Caco-2 (cell line): Measurements from ENCODE around the gene LARP4B. TPM values are rescaled to one million over a fixed set of nuclear protein-coding genes. Genes with fewer than 3 reads are reported as not detected.
A peak's percentile ranks its signal among the peaks of the same experiment; 100 is the strongest.

ENCODE experiments used
- BruUV-seq: library from RNA; stranded (reverse); fragments of 400-500 nt; replicated peaks from 2 replicates; lab custom pipeline; 2021; lab: Mats Ljungman, UMichigan
- CTCF ChIA-PET: fragments of 300-600 bp; sonication (Branson Sonifier 250); formaldehyde crosslinking; loops from one replicate; lab custom pipeline; 2022; ENCODE audit warnings: antibody characterized with exemption; lab: Charles Lee
- POLR2A ChIA-PET: fragments of 300-600 bp; sonication (Branson Sonifier 250); formaldehyde crosslinking; loops from one replicate; lab custom pipeline; 2022; ENCODE audit warnings: antibody characterized with exemption; lab: Charles Lee
- DNase-seq, 2 experiments: peaks; one replicate each; pipeline versions ENCODE4 v3.0.0 to v3.0.0-alpha.2; 2020 to 2022
- H3K27me3 ChIP-seq: replicated peaks from 2 replicates; pipeline ENCODE4 v1.6.0; 2011; ENCODE audit warnings: low read length; ENCODE audit not compliant: control insufficient read depth, insufficient read depth
- H3K36me3 ChIP-seq: 2 replicates; pipeline ENCODE4 v1.5.1; 2011; ENCODE audit warnings: low read length; ENCODE audit not compliant: control insufficient read depth, insufficient read depth
- H3K4me1 ChIP-seq: fragments of 250-450 bp; sonication (Bioruptor Pico); 2 replicates; pipeline ENCODE4 v1.5.1; 2020; ENCODE audit warnings: mild to moderate bottlenecking
- H3K4me3 ChIP-seq: 2 replicates; pipeline ENCODE4 v1.5.1; 2011; ENCODE audit warnings: low read depth, mild to moderate bottlenecking, control low read depth, low read length
- H3K9me3 ChIP-seq: fragments of 250-450 bp; sonication (Bioruptor Pico); 2 replicates; pipeline ENCODE4 v1.5.1; 2020; ENCODE audit warnings: mild to moderate bottlenecking, moderate library complexity
- H3K27ac Mint-ChIP-seq: one replicate; pipeline ENCODE4 v1.8.0; 2022; ENCODE audit warnings: mixed read lengths; ENCODE audit not compliant: unreplicated experiment
- H3K27me3 Mint-ChIP-seq: one replicate; pipeline ENCODE4 v1.8.0; 2022; ENCODE audit warnings: mixed read lengths; ENCODE audit not compliant: insufficient read depth, unreplicated experiment
- H3K36me3 Mint-ChIP-seq: one replicate; pipeline ENCODE4 v1.8.0; 2022; ENCODE audit warnings: mild to moderate bottlenecking, mixed read lengths; ENCODE audit not compliant: insufficient read depth, unreplicated experiment
- H3K4me1 Mint-ChIP-seq: one replicate; pipeline ENCODE4 v1.8.0; 2022; ENCODE audit warnings: low read depth, mixed read lengths; ENCODE audit not compliant: unreplicated experiment
- H3K4me3 Mint-ChIP-seq: one replicate; pipeline ENCODE4 v1.8.0; 2022; ENCODE audit warnings: mild to moderate bottlenecking, moderate library complexity, mixed read lengths; ENCODE audit not compliant: unreplicated experiment
- H3K9me3 Mint-ChIP-seq: one replicate; pipeline ENCODE4 v1.8.0; 2022; ENCODE audit warnings: mixed read lengths; ENCODE audit not compliant: unreplicated experiment
- intact Hi-C: fragments of 100-400 bp; cut with micrococcal nuclease; formaldehyde crosslinking; loops from one replicate; pipeline ENCODE4 v1.10.0; 2022; ENCODE audit not compliant: unreplicated experiment
- total RNA-seq: library from RNA; stranded (reverse); gene quantifications from 2 replicates; pipeline ENCODE4 v1.2.3, GENCODE V29; 2022
- TF ChIP-seq, protein P1 (sequence below), 2 experiments: fragments of 200-600 bp in 1 of 2; IDR thresholded peaks; 1 replicate in 1 of 2; 2 replicates in 1 of 2; pipeline versions ENCODE4 v1.5.1 to v1.8.0; 2011 to 2022; ENCODE audit warnings: antibody characterized with exemption in 1 of 2, control low read depth in 1 of 2, inconsistent platforms in 1 of 2, low read depth in 1 of 2, low read length in 1 of 2, mild to moderate bottlenecking in 1 of 2, moderate library complexity in 1 of 2; ENCODE audit not compliant: insufficient read depth in 1 of 2, severe bottlenecking in 1 of 2, unreplicated experiment in 1 of 2

Gene LARP4B
- total RNA-seq, 1 experiment from 2014 or later, result 235 TPM

DNA sequence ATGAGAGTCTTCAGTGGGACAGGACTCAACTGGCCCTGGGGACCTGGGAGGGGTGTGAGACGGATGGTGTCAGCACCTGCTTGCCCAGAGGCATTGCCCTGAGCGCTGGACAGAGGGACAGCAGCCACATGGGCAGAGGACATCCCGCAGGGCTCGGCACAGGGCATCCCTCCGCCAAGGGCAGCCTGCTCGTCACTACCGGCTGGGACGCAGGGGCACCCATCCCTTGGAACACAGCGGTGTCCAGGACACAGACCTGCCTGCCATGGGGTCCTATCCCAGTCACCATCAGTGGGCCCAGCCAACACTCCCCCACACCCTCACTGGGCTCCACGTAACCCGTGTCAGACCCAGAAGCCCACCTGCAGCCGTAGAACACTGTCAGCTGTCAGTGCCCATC is 109.3 kb downstream of the LARP4B start:
- peaks cover 5% of the 10 kb centered on the region for H3K4me1 Mint-ChIP-seq
- intact Hi-C loops, result no loop called here
- peaks cover 96% of the 10 kb centered on the region for H3K36me3 Mint-ChIP-seq
- BruUV-seq, result no TSS peak
- H3K27ac Mint-ChIP-seq, result peak overlapping the region; percentile 37
- CTCF ChIA-PET, result interaction anchor here (0.8 kb wide), 1 partner anchor 33 kb away, joined by 3 read pairs; no protein-coding TSS in a partner anchor
- Histone ChIP-seq H3K36me3 (peaks cover 29% of the 10 kb centered on the region), H3K9me3 (no peaks in the 10 kb centered on the region), H3K27me3 (no peaks in the 10 kb centered on the region), H3K4me3 (no peak overlapping the region), H3K4me1 (no peaks in the 10 kb centered on the region)
- DNase-seq, result no peak
- no peaks in the 10 kb centered on the region for H3K27me3 Mint-ChIP-seq
- no peak overlapping the region for H3K4me3 Mint-ChIP-seq
- POLR2A ChIA-PET, result no interaction called here
- no peaks in the 10 kb centered on the region for H3K9me3 Mint-ChIP-seq
- TF ChIP-seq, protein P1, sequence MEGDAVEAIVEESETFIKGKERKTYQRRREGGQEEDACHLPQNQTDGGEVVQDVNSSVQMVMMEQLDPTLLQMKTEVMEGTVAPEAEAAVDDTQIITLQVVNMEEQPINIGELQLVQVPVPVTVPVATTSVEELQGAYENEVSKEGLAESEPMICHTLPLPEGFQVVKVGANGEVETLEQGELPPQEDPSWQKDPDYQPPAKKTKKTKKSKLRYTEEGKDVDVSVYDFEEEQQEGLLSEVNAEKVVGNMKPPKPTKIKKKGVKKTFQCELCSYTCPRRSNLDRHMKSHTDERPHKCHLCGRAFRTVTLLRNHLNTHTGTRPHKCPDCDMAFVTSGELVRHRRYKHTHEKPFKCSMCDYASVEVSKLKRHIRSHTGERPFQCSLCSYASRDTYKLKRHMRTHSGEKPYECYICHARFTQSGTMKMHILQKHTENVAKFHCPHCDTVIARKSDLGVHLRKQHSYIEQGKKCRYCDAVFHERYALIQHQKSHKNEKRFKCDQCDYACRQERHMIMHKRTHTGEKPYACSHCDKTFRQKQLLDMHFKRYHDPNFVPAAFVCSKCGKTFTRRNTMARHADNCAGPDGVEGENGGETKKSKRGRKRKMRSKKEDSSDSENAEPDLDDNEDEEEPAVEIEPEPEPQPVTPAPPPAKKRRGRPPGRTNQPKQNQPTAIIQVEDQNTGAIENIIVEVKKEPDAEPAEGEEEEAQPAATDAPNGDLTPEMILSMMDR (IDR thresholded peaks at IDR 0.05; ENCODE audit: insufficient read depth in 1 of 2, low read depth in 1 of 2, low read length in 1 of 2, severe bottlenecking in 1 of 2, unreplicated experiment in 1 of 2), result no peak

DNA sequence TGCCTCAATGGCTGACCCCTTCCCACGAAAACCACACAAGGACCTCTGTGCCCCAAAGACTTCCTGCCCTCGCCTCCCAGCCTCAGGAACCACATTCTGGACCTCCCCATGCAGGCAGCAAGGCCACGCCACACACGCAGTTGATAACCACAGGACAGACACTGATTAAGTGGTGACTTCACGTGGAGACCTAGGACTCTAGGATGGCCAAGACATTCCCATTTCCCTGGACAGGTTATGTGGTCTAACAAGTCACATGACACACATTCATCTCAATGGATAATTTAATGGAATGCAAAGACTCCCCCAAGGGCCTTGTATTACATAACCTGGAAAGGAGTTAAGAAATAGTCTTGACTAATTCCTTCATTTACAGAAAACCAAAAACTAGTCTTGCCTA is 110.2 kb downstream of the LARP4B start:
- intact Hi-C loops, result no loop called here
- Histone ChIP-seq H3K27me3 (no peaks in the 10 kb centered on the region), H3K4me1 (no peaks in the 10 kb centered on the region), H3K9me3 (no peaks in the 10 kb centered on the region), H3K4me3 (no peak overlapping the region), H3K36me3 (peaks cover 30% of the 10 kb centered on the region)
- Mint-ChIP-seq H3K9me3 (no peaks in the 10 kb centered on the region), H3K27me3 (no peaks in the 10 kb centered on the region), H3K4me3 (no peak overlapping the region), H3K36me3 (peaks cover 96% of the 10 kb centered on the region), H3K27ac (peak overlapping the region; percentile 37), H3K4me1 (peaks cover 5% of the 10 kb centered on the region)
- no TSS peak for BruUV-seq
- DNase-seq, result no peak
- ChIA-PET POLR2A (no interaction called here), CTCF (no interaction called here)
- TF ChIP-seq, protein P1 (IDR thresholded peaks at IDR 0.05; ENCODE audit: insufficient read depth in 1 of 2, low read depth in 1 of 2, low read length in 1 of 2, severe bottlenecking in 1 of 2, unreplicated experiment in 1 of 2), result no peak

DNA sequence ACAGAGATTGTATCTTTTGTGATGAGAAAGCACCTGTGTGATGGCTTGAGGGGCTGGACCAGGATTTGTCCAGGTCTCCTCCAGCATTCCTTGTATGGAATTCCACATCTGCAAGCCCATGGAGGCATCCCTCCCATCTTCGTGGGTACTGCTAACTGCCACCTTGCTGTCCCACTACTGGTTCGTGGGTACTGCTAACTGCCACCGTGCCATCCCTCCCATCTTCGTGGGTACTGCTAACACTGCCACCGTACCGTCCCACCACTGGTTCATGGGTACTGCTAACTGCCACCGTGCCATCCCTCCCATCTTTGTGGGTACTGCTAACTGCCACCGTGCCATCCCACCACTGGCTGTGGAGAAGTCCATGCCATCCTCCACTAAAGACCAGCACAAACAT is 111.7 kb downstream of the LARP4B start:
- no peaks in the 10 kb centered on the region for H3K9me3 Mint-ChIP-seq
- no peak overlapping the region for H3K4me3 ChIP-seq
- POLR2A ChIA-PET, result no interaction called here
- TF ChIP-seq, protein P1 (IDR thresholded peaks at IDR 0.05; ENCODE audit: insufficient read depth in 1 of 2, low read depth in 1 of 2, low read length in 1 of 2, severe bottlenecking in 1 of 2, unreplicated experiment in 1 of 2), result no peak
- H3K4me1 Mint-ChIP-seq, result peaks cover 5% of the 10 kb centered on the region
- no peak overlapping the region for H3K4me3 Mint-ChIP-seq
- H3K4me1 ChIP-seq, result no peaks in the 10 kb centered on the region
- no peaks in the 10 kb centered on the region for H3K27me3 Mint-ChIP-seq
- intact Hi-C loops, result no loop called here
- peaks cover 33% of the 10 kb centered on the region for H3K36me3 ChIP-seq
- DNase-seq, result no peak
- no peak overlapping the region for H3K27ac Mint-ChIP-seq
- no peaks in the 10 kb centered on the region for H3K27me3 ChIP-seq
- no peaks in the 10 kb centered on the region for H3K9me3 ChIP-seq
- CTCF ChIA-PET, result no interaction called here
- peaks cover 96% of the 10 kb centered on the region for H3K36me3 Mint-ChIP-seq
- no TSS peak for BruUV-seq
